ENCODE results near the gene CD4. TPM values are rescaled to one million over a fixed set of nuclear protein-coding genes. Genes with fewer than 3 reads are reported as not detected.

The CD4 gene
- total and polyA plus RNA-seq, 10 of the 15 experiments (the other 5 are each of a cell fraction or from before 2014, with no cell fraction given), result 0.24 to 1.6 (median 0.69) TPM

DNA sequence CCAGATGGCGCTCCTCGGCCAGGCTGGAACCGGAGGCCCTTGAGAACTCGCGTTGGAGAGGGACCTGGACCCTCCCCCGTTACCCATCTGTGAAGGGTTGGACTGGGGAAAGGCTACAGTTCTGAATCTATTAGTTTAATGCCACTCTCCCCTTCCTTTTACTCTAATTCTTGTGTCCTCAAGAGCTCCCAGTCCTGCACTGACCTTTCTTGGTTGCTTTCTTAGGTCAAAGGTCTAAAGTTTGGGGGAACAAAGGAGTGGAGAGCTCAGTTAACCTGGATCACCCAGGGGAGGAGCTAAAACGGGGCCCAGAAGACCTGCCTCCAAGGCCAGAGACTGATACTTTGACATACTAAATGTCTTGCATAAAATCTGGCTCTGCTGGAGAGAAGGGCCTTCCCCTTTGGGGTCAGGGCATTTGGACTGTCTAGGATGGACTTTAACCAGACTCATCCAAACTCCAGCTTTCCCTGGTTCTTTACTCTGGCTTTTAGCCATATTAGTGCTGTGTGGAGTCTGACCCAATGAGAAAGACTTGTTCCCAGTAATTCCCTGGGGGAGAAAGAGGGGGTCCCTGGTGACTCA is 35.5 kb upstream of the CD4 start:
- BruUV-seq (replicated peaks), result no TSS peak
- ChIA-PET SMC1A (ENCODE audit: uncharacterized antibody, unreplicated experiment) (interaction anchor here (0.6 to 4.8 kb wide), 29 partner anchors 9 to 181 kb away, joined by 3 to 84 read pairs (median 7); partner anchors contain the start of genes CD4, CDCA3, COPS7A and GNB3), POLR2A (interaction anchor here (0.8 to 4.5 kb wide), 28 partner anchors 10 to 214 kb away, joined by 3 to 60 read pairs (median 4); partner anchors contain the start of genes C12orf57, CDCA3, COPS7A and LAG3), CTCF (interaction anchor here (0.7 to 10.9 kb wide), 40 partner anchors 8 to 225 kb away, joined by 3 to 221 read pairs (median 4); partner anchors contain the start of genes CD4, CDCA3, COPS7A and GPR162), RAD21 (ENCODE audit: unreplicated experiment) (interaction anchor here (0.6 to 4.4 kb wide), 28 partner anchors 9 to 261 kb away, joined by 3 to 68 read pairs (median 7); partner anchors contain the start of genes CDCA3, COPS7A, GPR162 and MRPL51)
- Histone ChIP-seq H3K27me3 (replicated peaks in 1 of 2; ENCODE audit: control insufficient read depth in 2 of 2, insufficient read depth in 2 of 2, low read length in 1 of 2) (no peaks in the 10 kb centered on the region), H3K4me1 (ENCODE audit: control insufficient read depth, insufficient read depth, low read length) (peaks cover 17% of the 10 kb centered on the region), H3K27ac (ENCODE audit: control insufficient read depth, insufficient read depth) (peak overlapping the region; percentile 99; the same call in 1 of the 2 replicates), H3K36me3 (ENCODE audit: control insufficient read depth in 2 of 2, insufficient read depth in 2 of 2, low read length in 1 of 2) (peaks cover 5 to 12% of the 10 kb centered on the region in 2 experiments; a peak in 3 of 4 replicates), H3K79me2 (ENCODE audit: control insufficient read depth, insufficient read depth, low read length) (peaks cover 18% of the 10 kb centered on the region), H3K9ac (ENCODE audit: control insufficient read depth, insufficient read depth, low read length) (no peak overlapping the region; the same call in 1 of the 2 replicates), H2AFZ (ENCODE audit: control insufficient read depth, low read depth, low read length) (peak overlapping the region; percentile 54), H4K20me1 (ENCODE audit: control insufficient read depth, insufficient read depth) (no peaks in the 10 kb centered on the region), H3K9me3 (replicated peaks; ENCODE audit: control insufficient read depth, insufficient read depth, low read length) (no peaks in the 10 kb centered on the region), H3K4me3 (no peak overlapping the region), H3K4me2 (ENCODE audit: control insufficient read depth, insufficient read depth) (peak overlapping the region; percentile 69)
- in situ Hi-C loops (cut with MboI), result loop anchor here (5.0 kb wide), 1 partner anchor 73 kb away; the partner anchor contains the start of gene P3H3
- DNase-seq (ENCODE audit: low read depth, low spot score) (no peak), ATAC-seq (no peak), FAIRE-seq (no peak)
- intact Hi-C loops (cut with micrococcal nuclease; ENCODE audit: unreplicated experiment), result loop anchor here (1.0 kb wide), 4 partner anchors 10 to 71 kb away; partner anchors contain the start of gene ZNF384
- 1% methylated on average over 7 of the region's 7 CpGs for WGBS (ENCODE audit: insufficient coverage, insufficient replicate concordance, low lambda C conversion rate, missing lambda C conversion rate)
- TF ChIP-seq, protein P1, sequence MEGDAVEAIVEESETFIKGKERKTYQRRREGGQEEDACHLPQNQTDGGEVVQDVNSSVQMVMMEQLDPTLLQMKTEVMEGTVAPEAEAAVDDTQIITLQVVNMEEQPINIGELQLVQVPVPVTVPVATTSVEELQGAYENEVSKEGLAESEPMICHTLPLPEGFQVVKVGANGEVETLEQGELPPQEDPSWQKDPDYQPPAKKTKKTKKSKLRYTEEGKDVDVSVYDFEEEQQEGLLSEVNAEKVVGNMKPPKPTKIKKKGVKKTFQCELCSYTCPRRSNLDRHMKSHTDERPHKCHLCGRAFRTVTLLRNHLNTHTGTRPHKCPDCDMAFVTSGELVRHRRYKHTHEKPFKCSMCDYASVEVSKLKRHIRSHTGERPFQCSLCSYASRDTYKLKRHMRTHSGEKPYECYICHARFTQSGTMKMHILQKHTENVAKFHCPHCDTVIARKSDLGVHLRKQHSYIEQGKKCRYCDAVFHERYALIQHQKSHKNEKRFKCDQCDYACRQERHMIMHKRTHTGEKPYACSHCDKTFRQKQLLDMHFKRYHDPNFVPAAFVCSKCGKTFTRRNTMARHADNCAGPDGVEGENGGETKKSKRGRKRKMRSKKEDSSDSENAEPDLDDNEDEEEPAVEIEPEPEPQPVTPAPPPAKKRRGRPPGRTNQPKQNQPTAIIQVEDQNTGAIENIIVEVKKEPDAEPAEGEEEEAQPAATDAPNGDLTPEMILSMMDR (IDR thresholded peaks at IDR 0.05 in 2 of 3, conservative IDR thresholded peaks at IDR 0.05 in 1 of 3; ENCODE audit: control insufficient read depth in 2 of 3, extremely low read depth in 1 of 3, insufficient read depth in 1 of 3, low read depth in 3 of 3, low read length in 3 of 3), result no peak; a peak in 2 of 6 replicates
- TF ChIP-seq, protein P2, sequence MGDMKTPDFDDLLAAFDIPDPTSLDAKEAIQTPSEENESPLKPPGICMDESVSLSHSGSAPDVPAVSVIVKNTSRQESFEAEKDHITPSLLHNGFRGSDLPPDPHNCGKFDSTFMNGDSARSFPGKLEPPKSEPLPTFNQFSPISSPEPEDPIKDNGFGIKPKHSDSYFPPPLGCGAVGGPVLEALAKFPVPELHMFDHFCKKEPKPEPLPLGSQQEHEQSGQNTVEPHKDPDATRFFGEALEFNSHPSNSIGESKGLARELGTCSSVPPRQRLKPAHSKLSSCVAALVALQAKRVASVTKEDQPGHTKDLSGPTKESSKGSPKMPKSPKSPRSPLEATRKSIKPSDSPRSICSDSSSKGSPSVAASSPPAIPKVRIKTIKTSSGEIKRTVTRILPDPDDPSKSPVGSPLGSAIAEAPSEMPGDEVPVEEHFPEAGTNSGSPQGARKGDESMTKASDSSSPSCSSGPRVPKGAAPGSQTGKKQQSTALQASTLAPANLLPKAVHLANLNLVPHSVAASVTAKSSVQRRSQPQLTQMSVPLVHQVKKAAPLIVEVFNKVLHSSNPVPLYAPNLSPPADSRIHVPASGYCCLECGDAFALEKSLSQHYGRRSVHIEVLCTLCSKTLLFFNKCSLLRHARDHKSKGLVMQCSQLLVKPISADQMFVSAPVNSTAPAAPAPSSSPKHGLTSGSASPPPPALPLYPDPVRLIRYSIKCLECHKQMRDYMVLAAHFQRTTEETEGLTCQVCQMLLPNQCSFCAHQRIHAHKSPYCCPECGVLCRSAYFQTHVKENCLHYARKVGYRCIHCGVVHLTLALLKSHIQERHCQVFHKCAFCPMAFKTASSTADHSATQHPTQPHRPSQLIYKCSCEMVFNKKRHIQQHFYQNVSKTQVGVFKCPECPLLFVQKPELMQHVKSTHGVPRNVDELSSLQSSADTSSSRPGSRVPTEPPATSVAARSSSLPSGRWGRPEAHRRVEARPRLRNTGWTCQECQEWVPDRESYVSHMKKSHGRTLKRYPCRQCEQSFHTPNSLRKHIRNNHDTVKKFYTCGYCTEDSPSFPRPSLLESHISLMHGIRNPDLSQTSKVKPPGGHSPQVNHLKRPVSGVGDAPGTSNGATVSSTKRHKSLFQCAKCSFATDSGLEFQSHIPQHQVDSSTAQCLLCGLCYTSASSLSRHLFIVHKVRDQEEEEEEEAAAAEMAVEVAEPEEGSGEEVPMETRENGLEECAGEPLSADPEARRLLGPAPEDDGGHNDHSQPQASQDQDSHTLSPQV (IDR thresholded peaks at IDR 0.05), result no peak
- no peak for TF ChIP-seq POU2F2 (IDR thresholded peaks at IDR 0.05; ENCODE audit: borderline replicate concordance, low read depth, low read length)
- TF ChIP-seq RAD21 (IDR thresholded peaks at IDR 0.05; ENCODE audit: insufficient read depth, low read depth, low read length), result peak; percentile 93
- 0 out of 2 replicates have a peak, but pooled peaks have one; percentile 42 for TF ChIP-seq SMARCA5 (IDR thresholded peaks at IDR 0.05)
- peak; percentile 87 for TF ChIP-seq NR2F1 (conservative IDR thresholded peaks at IDR 0.05)
- TF ChIP-seq SP1 (IDR thresholded peaks at IDR 0.05; ENCODE audit: low read depth, low read length), result peak; percentile 0
- TF ChIP-seq, protein P3, sequence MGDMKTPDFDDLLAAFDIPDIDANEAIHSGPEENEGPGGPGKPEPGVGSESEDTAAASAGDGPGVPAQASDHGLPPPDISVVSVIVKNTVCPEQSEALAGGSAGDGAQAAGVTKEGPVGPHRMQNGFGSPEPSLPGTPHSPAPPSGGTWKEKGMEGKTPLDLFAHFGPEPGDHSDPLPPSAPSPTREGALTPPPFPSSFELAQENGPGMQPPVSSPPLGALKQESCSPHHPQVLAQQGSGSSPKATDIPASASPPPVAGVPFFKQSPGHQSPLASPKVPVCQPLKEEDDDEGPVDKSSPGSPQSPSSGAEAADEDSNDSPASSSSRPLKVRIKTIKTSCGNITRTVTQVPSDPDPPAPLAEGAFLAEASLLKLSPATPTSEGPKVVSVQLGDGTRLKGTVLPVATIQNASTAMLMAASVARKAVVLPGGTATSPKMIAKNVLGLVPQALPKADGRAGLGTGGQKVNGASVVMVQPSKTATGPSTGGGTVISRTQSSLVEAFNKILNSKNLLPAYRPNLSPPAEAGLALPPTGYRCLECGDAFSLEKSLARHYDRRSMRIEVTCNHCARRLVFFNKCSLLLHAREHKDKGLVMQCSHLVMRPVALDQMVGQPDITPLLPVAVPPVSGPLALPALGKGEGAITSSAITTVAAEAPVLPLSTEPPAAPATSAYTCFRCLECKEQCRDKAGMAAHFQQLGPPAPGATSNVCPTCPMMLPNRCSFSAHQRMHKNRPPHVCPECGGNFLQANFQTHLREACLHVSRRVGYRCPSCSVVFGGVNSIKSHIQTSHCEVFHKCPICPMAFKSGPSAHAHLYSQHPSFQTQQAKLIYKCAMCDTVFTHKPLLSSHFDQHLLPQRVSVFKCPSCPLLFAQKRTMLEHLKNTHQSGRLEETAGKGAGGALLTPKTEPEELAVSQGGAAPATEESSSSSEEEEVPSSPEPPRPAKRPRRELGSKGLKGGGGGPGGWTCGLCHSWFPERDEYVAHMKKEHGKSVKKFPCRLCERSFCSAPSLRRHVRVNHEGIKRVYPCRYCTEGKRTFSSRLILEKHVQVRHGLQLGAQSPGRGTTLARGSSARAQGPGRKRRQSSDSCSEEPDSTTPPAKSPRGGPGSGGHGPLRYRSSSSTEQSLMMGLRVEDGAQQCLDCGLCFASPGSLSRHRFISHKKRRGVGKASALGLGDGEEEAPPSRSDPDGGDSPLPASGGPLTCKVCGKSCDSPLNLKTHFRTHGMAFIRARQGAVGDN (IDR thresholded peaks at IDR 0.05), result 0 out of 2 replicates have a peak, but pooled peaks have one; percentile 35
- TF ChIP-seq SMC3 (IDR thresholded peaks at IDR 0.05; ENCODE audit: borderline replicate concordance, low read length), result peak; percentile 97
- TF ChIP-seq NR2C1 (IDR thresholded peaks at IDR 0.05), result peak; percentile 35; the same call in 1 of the 2 replicates
- TF ChIP-seq TARDBP (IDR thresholded peaks at IDR 0.05; ENCODE audit: borderline replicate concordance), result peak; percentile 2; the same call in 1 of the 2 replicates
- 0 out of 2 replicates have a peak, but pooled peaks have one; percentile 42 for TF ChIP-seq WRNIP1 (IDR thresholded peaks at IDR 0.05; ENCODE audit: borderline replicate concordance, low read depth, low read length)

All from GM12878 (cell line).